IPS-NIHi11 (cell line): ENCODE results near the gene DPH7.
"Not testable (repeated sequence)": the region's sequence is repeated elsewhere in the genome, so short reads cannot be mapped to it uniquely, and the experiment has no call there.

Source experiments
- DNase-seq: peaks from one replicate; pipeline ENCODE4 v3.0.0; 2012; ENCODE audit warnings: mixed read lengths, low spot score

DPH7 gene

GRCh38 chr9:137580209-137580953 is 1.7 kb upstream of the DPH7 start:
- no peak for DNase-seq

GRCh38 chr9:137579259-137579604 is 507 bp upstream of the DPH7 start:
- DNase-seq, result no peak

GRCh38 chr9:137575716-137576411 is 2.9 kb downstream of the DPH7 start:
- DNase-seq, result no peak

GRCh38 chr9:137575364-137575715 is 3.4 kb downstream of the DPH7 start:
- no peak for DNase-seq

GRCh38 chr9:137574192-137574591 is 4.5 kb downstream of the DPH7 start:
- DNase-seq, result no peak

- no peak for DNase-seq
These were observed 8.2 kb downstream of the DPH7 start for GRCh38 chr9:137570566-137570965.

- DNase-seq, result no peak
These were observed 9.0 kb downstream of the DPH7 start for GRCh38 chr9:137569609-137570203.

- not testable (repeated sequence) for DNase-seq
These were observed 10.3 kb downstream of the DPH7 start for GRCh38 chr9:137568445-137568844.

- DNase-seq, result no peak
These were observed 13.8 kb downstream of the DPH7 start for GRCh38 chr9:137564817-137565411.

- DNase-seq, result no peak
These were observed 14.6 kb downstream of the DPH7 start for GRCh38 chr9:137564134-137564533.

- DNase-seq, result no peak
These were observed 20.6 kb downstream of the DPH7 start for GRCh38 chr9:137558127-137558526.

- no peak for DNase-seq
These were observed 22.5 kb downstream of the DPH7 start for GRCh38 chr9:137556069-137556838.

GRCh38 chr9:137555179-137555578 is 23.5 kb downstream of the DPH7 start:
- no peak for DNase-seq

- DNase-seq, result no peak
These were observed 24.4 kb downstream of the DPH7 start for GRCh38 chr9:137554349-137554748.

- DNase-seq, result not testable (repeated sequence)
These were observed 25.1 kb downstream of the DPH7 start for GRCh38 chr9:137553654-137554053.

- DNase-seq, result peak; percentile 34
These were observed 26.5 kb downstream of the DPH7 start for GRCh38 chr9:137552022-137552768.

GRCh38 chr9:137551264-137552021 is 27.3 kb downstream of the DPH7 start, which contains the start of gene MRPL41:
TSS of gene MRPL41 (plus strand) at chr9:137551879. CDS start at chr9:137552082, 203 bp downstream.
- peak; percentile 98 for DNase-seq

GRCh38 chr9:137550958-137551263 is 27.8 kb downstream of the DPH7 start:
- not testable (repeated sequence) for DNase-seq

GRCh38 chr9:137550231-137550621 is 28.5 kb downstream of the DPH7 start, which contains the start of gene PNPLA7:
TSS of gene PNPLA7 (minus strand) at chr9:137550402. CDS start at chr9:137550197, 205 bp downstream.
- peak; percentile 83 for DNase-seq

- no peak for DNase-seq
These were observed 30.8 kb downstream of the DPH7 start for GRCh38 chr9:137547687-137548543.
